ENCODE results near the gene TOPAZ1.

The TOPAZ1 gene

DNA sequence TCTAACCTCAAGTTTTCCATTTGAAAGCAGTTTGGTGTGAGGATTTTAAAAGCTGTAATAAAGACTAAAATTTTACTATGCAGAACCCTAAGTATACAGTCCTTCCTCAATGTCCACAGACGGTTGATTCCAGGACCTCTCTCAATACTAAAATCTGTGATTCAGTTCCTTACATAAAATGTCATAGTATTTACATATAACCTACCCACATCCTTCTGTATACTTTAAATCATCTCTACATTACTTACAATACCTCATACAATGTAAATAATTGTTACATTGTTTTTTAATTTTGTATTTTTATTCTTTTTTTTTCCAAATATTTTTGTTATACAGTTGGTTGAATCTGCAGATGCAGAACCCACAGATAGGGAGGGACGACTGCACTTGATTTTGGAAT is 2.8 kb upstream of the TOPAZ1 start:
- no peak for TF ChIP-seq SPI1 (IDR thresholded peaks at IDR 0.05; ENCODE audit: low read depth, low read length)
- TF ChIP-seq POLR2AphosphoS5 (IDR thresholded peaks at IDR 0.05; ENCODE audit: low read depth, low read length), result no peak
- no peak for TF ChIP-seq POU2F2 (IDR thresholded peaks at IDR 0.05; ENCODE audit: low read depth, low read length)
- no peak for TF ChIP-seq TAF1 (IDR thresholded peaks at IDR 0.05; ENCODE audit: low read depth, low read length)
- TF ChIP-seq POLR2A (IDR thresholded peaks at IDR 0.05; ENCODE audit: low read depth, low read length), result no peak
- TF ChIP-seq PAX5 (IDR thresholded peaks at IDR 0.05; ENCODE audit: insufficient read depth, low read length, severe bottlenecking), result no peak
- DNase-seq (ENCODE audit: insufficient read length, low spot score) (no peak), FAIRE-seq (no peak)

DNA sequence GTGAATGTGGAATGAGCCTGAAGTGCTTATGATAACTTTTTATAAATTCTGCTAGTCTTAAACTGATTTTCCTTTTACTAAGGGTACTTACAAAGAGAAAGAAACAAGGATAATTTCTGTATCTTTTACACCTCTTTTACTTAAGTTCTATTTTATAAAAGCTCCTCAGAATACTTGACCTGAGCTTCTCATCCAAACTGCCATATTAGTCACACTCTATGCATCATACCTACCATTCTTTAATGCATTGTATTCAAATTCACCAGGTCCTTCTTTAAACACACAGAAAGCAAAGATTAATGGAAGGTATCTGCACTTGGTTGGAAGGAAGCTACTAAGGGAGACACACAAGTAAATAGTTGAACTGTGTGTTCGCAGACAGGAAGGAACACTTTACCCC is 1.6 kb upstream of the TOPAZ1 start:
- DNase-seq (ENCODE audit: insufficient read length, low spot score) (no peak), FAIRE-seq (no peak)
- TF ChIP-seq PAX5 (IDR thresholded peaks at IDR 0.05; ENCODE audit: insufficient read depth, low read length, severe bottlenecking) (no peak), POU2F2 (IDR thresholded peaks at IDR 0.05; ENCODE audit: low read depth, low read length) (no peak), POLR2A (IDR thresholded peaks at IDR 0.05; ENCODE audit: low read depth, low read length) (no peak), SPI1 (IDR thresholded peaks at IDR 0.05; ENCODE audit: low read depth, low read length) (no peak), TAF1 (IDR thresholded peaks at IDR 0.05; ENCODE audit: low read depth, low read length) (no peak), POLR2AphosphoS5 (IDR thresholded peaks at IDR 0.05; ENCODE audit: low read depth, low read length) (no peak)

DNA sequence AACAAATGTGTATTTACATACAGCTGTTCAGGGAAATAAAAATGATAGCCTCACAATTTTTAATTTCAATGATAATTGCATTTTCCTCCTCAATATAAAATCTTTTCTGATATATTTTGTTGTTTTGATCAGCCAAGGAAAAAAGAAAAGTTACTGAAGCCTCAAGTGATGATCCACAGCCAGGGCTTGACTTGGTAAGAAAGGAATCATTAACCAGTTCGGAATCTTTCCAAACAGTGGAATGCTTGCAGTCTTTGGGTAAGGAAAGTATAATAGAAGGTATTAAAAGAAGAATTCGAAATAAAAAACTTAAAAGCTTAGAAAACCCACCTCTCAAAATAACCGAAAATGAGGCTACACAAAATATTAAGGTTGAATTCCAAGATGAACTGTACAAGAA is 1.0 kb downstream of the TOPAZ1 start:
- TF ChIP-seq POLR2AphosphoS5 (IDR thresholded peaks at IDR 0.05; ENCODE audit: low read depth, low read length), result no peak
- no peak for TF ChIP-seq POLR2A (IDR thresholded peaks at IDR 0.05; ENCODE audit: low read depth, low read length)
- no peak for TF ChIP-seq SPI1 (IDR thresholded peaks at IDR 0.05; ENCODE audit: low read depth, low read length)
- no peak for TF ChIP-seq TAF1 (IDR thresholded peaks at IDR 0.05; ENCODE audit: low read depth, low read length)
- no peak for TF ChIP-seq POU2F2 (IDR thresholded peaks at IDR 0.05; ENCODE audit: low read depth, low read length)
- TF ChIP-seq PAX5 (IDR thresholded peaks at IDR 0.05; ENCODE audit: insufficient read depth, low read length, severe bottlenecking), result no peak
- FAIRE-seq (no peak), DNase-seq (ENCODE audit: insufficient read length, low spot score) (no peak)

DNA sequence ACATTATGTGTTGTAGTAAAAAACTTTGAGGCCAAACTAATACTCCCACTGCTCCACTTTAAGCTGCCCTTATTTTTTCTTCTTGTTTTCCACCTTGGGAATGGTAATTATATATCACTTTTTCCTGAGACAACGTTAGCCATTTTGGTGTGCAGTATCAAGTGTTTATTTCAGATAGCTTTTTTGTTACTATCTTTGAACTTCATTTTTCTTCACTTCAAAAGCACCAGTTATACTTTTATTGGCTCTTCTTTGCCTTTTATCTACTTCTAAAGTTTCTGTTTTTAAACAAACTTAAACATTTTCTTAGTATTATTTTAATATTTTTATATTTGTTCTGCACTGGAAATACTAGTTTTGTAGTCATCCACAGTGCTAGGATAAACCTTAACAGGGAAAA is 6.5 kb downstream of the TOPAZ1 start:
- no peak for DNase-seq (ENCODE audit: insufficient read length, low spot score)
- no peak for FAIRE-seq
- TF ChIP-seq SPI1 (IDR thresholded peaks at IDR 0.05; ENCODE audit: low read depth, low read length) (no peak), TAF1 (IDR thresholded peaks at IDR 0.05; ENCODE audit: low read depth, low read length) (no peak), POLR2A (IDR thresholded peaks at IDR 0.05; ENCODE audit: low read depth, low read length) (no peak), POU2F2 (IDR thresholded peaks at IDR 0.05; ENCODE audit: low read depth, low read length) (no peak), POLR2AphosphoS5 (IDR thresholded peaks at IDR 0.05; ENCODE audit: low read depth, low read length) (no peak), PAX5 (IDR thresholded peaks at IDR 0.05; ENCODE audit: insufficient read depth, low read length, severe bottlenecking) (no peak)

DNA sequence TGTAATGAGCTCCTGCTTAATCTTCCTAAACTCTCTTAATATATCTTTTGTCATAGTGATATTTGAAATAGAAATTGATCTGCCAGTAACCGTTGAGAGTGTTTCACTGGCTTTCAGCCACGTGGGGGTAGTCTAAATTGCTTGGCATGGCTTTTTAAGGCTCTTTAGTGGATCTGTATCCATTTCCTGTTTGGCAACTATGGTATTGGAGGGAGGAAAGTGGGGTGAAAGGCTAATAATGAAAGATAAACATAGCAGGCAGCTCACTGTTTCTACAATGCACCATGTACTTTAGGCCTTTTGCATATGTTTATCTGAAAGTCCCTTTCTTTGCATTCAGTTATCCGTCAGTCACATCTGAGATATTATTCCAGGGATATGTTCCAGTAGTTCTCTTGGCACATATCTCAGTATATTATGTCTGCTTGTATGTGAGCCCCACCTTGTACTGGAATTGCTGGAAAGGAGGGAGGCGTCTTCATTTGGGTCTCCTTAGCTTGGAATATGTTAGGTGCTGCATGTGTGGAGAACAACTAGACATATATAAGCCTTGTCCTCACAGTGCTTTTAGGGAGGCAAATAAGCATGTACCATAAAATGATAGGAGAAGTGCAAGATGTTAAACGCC is 10.8 kb downstream of the TOPAZ1 start:
- no peak for DNase-seq (ENCODE audit: insufficient read length, low spot score)
- FAIRE-seq, result no peak
- no peak for TF ChIP-seq PAX5 (IDR thresholded peaks at IDR 0.05; ENCODE audit: insufficient read depth, low read length, severe bottlenecking)
- TF ChIP-seq POLR2AphosphoS5 (IDR thresholded peaks at IDR 0.05; ENCODE audit: low read depth, low read length), result no peak
- TF ChIP-seq SPI1 (IDR thresholded peaks at IDR 0.05; ENCODE audit: low read depth, low read length), result no peak

DNA sequence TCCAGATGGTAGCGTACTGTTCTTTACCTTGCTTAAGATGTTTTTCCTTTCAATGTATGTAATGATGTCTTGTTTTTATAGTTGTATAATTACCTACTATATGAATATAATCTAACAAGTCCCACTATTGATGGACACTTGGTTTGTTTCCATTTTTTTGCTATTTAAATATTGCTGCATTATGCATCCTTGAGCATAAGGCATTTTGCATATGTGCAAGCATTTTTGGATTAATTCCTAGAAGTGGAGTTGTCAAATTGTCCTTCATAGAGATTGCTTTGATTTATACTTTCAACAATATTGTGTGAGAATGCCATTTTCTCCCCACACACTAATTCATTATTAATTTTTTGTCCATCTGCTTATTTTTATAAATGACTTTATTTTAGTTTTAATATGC is 17.7 kb downstream of the TOPAZ1 start:
- DNase-seq (ENCODE audit: insufficient read length, low spot score) (no peak), FAIRE-seq (no peak)
- no peak for TF ChIP-seq PAX5 (IDR thresholded peaks at IDR 0.05; ENCODE audit: insufficient read depth, low read length, severe bottlenecking)

DNA sequence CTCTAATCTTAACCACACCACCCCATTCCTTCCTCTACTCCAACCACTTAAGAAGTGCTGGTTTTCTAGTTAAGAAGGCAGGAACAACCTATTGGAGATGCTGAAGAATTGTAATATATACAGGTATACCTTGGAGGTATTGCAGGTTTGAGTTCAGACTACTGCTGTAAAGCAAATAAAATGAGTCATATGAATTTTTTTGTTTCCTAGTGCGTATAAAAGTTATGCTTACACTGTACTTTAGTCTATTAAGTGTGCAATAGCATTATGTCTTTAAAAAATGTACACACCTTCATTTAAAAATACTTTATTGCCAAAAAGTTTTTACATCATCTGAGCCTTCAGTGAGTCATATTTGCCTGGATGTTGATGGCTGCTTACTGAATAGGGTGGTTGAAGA is 22.5 kb downstream of the TOPAZ1 start:
- FAIRE-seq (no peak), DNase-seq (ENCODE audit: insufficient read length, low spot score) (no peak)
- TF ChIP-seq TAF1 (IDR thresholded peaks at IDR 0.05; ENCODE audit: low read depth, low read length) (no peak), POU2F2 (IDR thresholded peaks at IDR 0.05; ENCODE audit: low read depth, low read length) (no peak), PAX5 (IDR thresholded peaks at IDR 0.05; ENCODE audit: insufficient read depth, low read length, severe bottlenecking) (no peak), POLR2A (IDR thresholded peaks at IDR 0.05; ENCODE audit: low read depth, low read length) (no peak), POLR2AphosphoS5 (IDR thresholded peaks at IDR 0.05; ENCODE audit: low read depth, low read length) (no peak), SPI1 (IDR thresholded peaks at IDR 0.05; ENCODE audit: low read depth, low read length) (no peak)

DNA sequence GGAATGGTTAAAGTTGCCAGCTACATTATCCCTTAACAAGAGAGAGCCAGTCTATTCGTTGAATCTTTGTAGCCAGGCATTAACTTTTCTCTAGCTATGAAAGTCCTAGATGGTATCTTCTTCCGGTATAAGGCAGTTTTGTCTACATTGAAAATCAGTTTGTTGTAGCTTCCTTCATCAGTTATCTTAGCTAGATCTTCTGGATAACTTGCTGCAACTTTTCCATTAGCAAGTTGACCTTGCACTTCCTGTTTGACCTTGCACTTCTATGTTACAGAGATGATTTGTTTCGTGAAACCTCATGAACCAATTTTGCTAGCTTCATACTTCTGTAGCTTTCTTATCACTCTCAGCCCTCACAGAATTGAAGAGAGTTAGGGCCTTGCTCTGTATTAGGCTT is 24.1 kb downstream of the TOPAZ1 start:
- no peak for FAIRE-seq
- no peak for DNase-seq (ENCODE audit: insufficient read length, low spot score)
- no peak for TF ChIP-seq POLR2AphosphoS5 (IDR thresholded peaks at IDR 0.05; ENCODE audit: low read depth, low read length)

DNA sequence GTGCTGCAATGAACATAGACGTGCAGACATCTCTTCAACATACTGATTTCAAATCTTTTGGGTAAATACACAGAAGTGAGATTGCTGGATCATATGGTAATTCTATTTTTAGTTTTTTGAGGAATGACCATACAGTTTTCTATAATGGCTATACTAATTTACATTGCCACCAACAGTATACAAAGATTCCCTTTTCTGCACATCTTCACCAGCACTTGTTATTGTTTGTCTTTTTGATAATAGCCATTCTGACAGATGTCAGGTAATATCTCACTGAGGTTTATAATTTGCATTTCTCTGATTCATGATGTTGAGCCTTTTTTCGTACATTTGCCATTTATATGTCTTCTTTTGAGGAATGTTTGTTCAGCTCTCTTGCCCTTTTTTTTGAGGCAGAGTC is 30.5 kb downstream of the TOPAZ1 start:
- no peak for DNase-seq (ENCODE audit: insufficient read length, low spot score)
- FAIRE-seq, result no peak
- no peak for TF ChIP-seq PAX5 (IDR thresholded peaks at IDR 0.05; ENCODE audit: insufficient read depth, low read length, severe bottlenecking)

DNA sequence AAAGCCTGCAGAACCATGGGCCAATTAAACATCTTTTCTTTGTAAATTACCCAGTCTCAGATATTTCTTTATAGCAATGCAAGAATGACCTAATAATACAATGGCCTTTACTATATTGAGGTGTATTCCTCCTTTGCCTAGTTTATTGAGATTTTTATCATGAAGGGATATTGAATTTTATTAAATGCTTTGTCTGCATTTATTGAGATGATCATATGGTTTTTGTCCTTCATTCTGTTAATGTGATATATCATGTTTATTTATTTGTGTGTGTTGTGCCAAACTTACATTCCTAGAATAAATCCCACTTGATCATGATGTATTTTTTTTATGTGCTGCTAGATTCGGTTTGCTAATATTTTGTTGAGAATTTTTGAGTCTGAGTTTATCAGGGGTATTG is 36.2 kb downstream of the TOPAZ1 start:
- FAIRE-seq (no peak), DNase-seq (ENCODE audit: insufficient read length, low spot score) (no peak)
- TF ChIP-seq POU2F2 (IDR thresholded peaks at IDR 0.05; ENCODE audit: low read depth, low read length) (no peak), POLR2A (IDR thresholded peaks at IDR 0.05; ENCODE audit: low read depth, low read length) (no peak), PAX5 (IDR thresholded peaks at IDR 0.05; ENCODE audit: insufficient read depth, low read length, severe bottlenecking) (no peak), POLR2AphosphoS5 (IDR thresholded peaks at IDR 0.05; ENCODE audit: low read depth, low read length) (no peak), TAF1 (IDR thresholded peaks at IDR 0.05; ENCODE audit: low read depth, low read length) (no peak), SPI1 (IDR thresholded peaks at IDR 0.05; ENCODE audit: low read depth, low read length) (no peak)

DNA sequence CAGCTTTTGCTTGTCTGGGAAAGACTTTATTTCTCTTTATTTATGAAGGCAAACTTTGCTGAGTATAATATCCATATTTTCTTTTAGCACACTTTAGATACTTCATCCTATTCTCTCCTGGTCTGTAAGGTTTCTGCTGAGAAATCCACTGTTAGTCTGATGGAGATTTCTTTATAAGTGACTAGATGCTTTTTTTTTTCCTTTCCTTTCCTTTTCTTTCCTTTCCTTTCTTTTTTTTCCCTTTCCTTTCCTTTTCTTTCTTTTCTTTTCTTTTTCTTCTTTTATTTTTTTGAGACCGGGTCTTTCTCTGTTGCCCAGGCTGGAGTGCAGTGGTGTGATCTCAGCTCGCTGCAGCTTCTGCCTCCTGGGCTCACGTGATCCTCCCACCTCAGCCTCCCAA is 38.4 kb downstream of the TOPAZ1 start:
- TF ChIP-seq TAF1 (IDR thresholded peaks at IDR 0.05; ENCODE audit: low read depth, low read length) (no peak), SPI1 (IDR thresholded peaks at IDR 0.05; ENCODE audit: low read depth, low read length) (no peak), PAX5 (IDR thresholded peaks at IDR 0.05; ENCODE audit: insufficient read depth, low read length, severe bottlenecking) (no peak), POLR2A (IDR thresholded peaks at IDR 0.05; ENCODE audit: low read depth, low read length) (no peak)
- no peak for DNase-seq (ENCODE audit: insufficient read length, low spot score)
- FAIRE-seq, result no peak

Measured in GM12891 (cell line).